Measurements from ENCODE around the gene DLD.

GRCh38 chr7:107953265-107953923, 62.4 kb downstream of the DLD start:
- TF ChIP-seq MAX (CRISPR knock-in tag; IDR thresholded peaks at IDR 0.05) (no peak), PREB (CRISPR knock-in tag; IDR thresholded peaks at IDR 0.05; ENCODE audit: borderline replicate concordance) (no peak), CTCF (IDR thresholded peaks at IDR 0.05) (no peak)
